Measurements from ENCODE around the gene ARID1B. TPM values are rescaled to one million over a fixed set of nuclear protein-coding genes. Genes with fewer than 3 reads are reported as not detected.

Gene ARID1B
- total and polyA plus RNA-seq, 2 donors (not counting 1 experiment from before 2014, with no cell fraction given) = 47.2 to 280 TPM

DNA sequence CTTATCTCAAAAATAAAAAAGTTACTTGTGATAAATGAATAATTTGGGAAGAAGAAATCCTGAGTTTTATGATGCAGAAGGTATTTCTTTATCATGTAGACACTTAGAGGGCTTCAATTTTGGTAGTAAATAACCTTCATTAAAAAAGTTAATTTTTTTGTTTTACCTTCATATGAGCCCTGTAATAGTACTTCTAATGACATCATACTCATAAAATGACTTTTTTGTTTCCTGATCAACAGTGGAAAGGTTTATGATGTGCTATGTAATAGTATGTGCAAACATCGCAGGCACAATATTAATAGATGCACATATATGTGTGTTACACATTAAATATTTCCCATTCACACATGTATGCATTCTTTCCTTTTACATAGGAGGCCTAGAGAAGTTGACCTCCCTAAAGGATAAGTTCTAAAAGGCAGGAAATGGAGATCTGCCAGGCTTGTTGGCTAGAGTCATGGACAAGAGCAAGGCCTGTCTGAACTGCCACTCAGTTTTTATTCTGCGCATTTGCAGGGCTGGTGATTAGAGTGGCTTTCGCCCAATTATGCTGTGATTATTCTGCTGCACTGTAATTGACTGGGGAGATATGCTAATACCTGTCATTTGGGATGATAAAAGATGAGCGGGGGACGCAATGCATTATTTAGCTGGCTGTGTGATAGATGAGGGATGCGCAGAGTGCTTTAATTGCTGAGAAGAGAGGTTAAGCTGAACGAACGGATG, 273.5 kb downstream of the ARID1B start:
- Histone ChIP-seq H4K20me1 (ENCODE audit: control insufficient read depth, insufficient read depth, low read length, poor library complexity, severe bottlenecking) (peaks cover 23% of the 10 kb centered on the region), H3K9ac (ENCODE audit: low read length) (no peak overlapping the region), H3K27me3 (replicated peaks in 1 of 4; ENCODE audit: control extremely low read depth in 1 of 4, control insufficient read depth in 3 of 4, insufficient read depth in 4 of 4, low read length in 3 of 4) (no peaks in the 10 kb centered on the region), H3K4me3 (ENCODE audit: control extremely low read depth in 1 of 5, extremely low read depth in 1 of 5, insufficient read depth in 1 of 5, low read depth in 2 of 5, low read length in 4 of 5) (no peak overlapping the region), H3K27ac (ENCODE audit: low read length in 2 of 2) (peak overlapping the region in 1 of 2 donors; percentile 35), H3K4me2 (replicated peaks; ENCODE audit: low read depth, low read length, poor library complexity, severe bottlenecking) (no peak overlapping the region), H3K4me1 (ENCODE audit: control insufficient read depth in 2 of 2, insufficient read depth in 2 of 2, low read length in 2 of 2) (peaks cover 17 to 24% of the 10 kb centered on the region in 2 donors), H3K36me3 (replicated peaks in 1 of 2; ENCODE audit: control extremely low read depth in 1 of 2, control insufficient read depth in 1 of 2, extremely low read depth in 1 of 2, insufficient read depth in 2 of 2, low read length in 1 of 2) (peaks cover 3 to 4% of the 10 kb centered on the region in 2 experiments), H2AFZ (ENCODE audit: insufficient read depth, low read depth, low read length, poor library complexity, severe bottlenecking) (no peak overlapping the region), H3K79me2 (ENCODE audit: control insufficient read depth, insufficient read depth, low read length) (peaks cover 61% of the 10 kb centered on the region), H3K9me3 (ENCODE audit: control extremely low read depth in 1 of 3, control insufficient read depth in 2 of 3, insufficient read depth in 1 of 3, low read length in 2 of 3) (peaks cover 0 to 3% (median 2%) of the 10 kb centered on the region in 3 donors)
- DNase-seq (no peak), ATAC-seq (ENCODE audit: low read depth) (no peak)
- TF ChIP-seq, protein P1, sequence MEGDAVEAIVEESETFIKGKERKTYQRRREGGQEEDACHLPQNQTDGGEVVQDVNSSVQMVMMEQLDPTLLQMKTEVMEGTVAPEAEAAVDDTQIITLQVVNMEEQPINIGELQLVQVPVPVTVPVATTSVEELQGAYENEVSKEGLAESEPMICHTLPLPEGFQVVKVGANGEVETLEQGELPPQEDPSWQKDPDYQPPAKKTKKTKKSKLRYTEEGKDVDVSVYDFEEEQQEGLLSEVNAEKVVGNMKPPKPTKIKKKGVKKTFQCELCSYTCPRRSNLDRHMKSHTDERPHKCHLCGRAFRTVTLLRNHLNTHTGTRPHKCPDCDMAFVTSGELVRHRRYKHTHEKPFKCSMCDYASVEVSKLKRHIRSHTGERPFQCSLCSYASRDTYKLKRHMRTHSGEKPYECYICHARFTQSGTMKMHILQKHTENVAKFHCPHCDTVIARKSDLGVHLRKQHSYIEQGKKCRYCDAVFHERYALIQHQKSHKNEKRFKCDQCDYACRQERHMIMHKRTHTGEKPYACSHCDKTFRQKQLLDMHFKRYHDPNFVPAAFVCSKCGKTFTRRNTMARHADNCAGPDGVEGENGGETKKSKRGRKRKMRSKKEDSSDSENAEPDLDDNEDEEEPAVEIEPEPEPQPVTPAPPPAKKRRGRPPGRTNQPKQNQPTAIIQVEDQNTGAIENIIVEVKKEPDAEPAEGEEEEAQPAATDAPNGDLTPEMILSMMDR (IDR thresholded peaks at IDR 0.05) = no peak
- TF ChIP-seq EZH2 (IDR thresholded peaks at IDR 0.05; ENCODE audit: borderline replicate concordance, insufficient read depth, low read depth, low read length, poor library complexity, severe bottlenecking) = no peak
- H3K27me3 Mint-ChIP-seq = no peaks in the 10 kb centered on the region
- H3K4me1 Mint-ChIP-seq = peaks cover 47% of the 10 kb centered on the region
- POLR2A ChIA-PET = no interaction called here
- intact Hi-C loops (cut with micrococcal nuclease) = no loop called here
- WGBS (ENCODE audit: insufficient coverage) = 94% methylated on average over 5 of the region's 8 CpGs
- H3K27ac Mint-ChIP-seq = no peak overlapping the region
- CTCF ChIA-PET = no interaction called here
- H3K4me3 Mint-ChIP-seq = no peak overlapping the region
- no peaks in the 10 kb centered on the region for H3K9me3 Mint-ChIP-seq (ENCODE audit: insufficient read depth)

DNA sequence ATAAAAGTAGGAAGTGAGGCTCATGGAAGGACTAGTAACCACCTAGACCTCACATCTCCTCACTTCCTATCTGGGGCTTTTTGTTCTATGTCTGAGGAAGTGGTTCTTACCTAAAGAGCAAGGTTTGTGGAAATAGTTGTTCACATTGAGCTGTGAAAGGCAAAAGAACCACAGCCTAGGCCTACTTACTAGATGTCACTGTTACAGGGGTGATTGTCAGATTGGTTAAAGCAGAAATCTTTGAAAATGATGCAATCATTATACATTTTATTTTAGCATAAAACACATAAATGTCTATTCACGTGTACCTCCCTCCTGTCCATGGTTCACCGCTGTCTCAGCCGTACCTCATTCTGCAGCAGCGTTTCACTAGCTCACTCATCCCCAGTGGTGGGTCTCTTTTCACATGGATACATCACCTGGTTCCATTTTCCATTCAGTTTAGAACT, 277.4 kb downstream of the ARID1B start:
- Histone ChIP-seq H3K4me3 (ENCODE audit: control extremely low read depth in 1 of 5, extremely low read depth in 1 of 5, insufficient read depth in 1 of 5, low read depth in 2 of 5, low read length in 4 of 5) (no peak overlapping the region), H3K27ac (ENCODE audit: low read length in 2 of 2) (peak overlapping the region; percentile 42 to 81)
- POLR2A ChIA-PET = interaction anchor here (1.0 kb wide), 1 partner anchor 10 kb away, joined by 3 read pairs; no protein-coding TSS in a partner anchor

More for the DNA sequence above, 277.4 kb downstream of the ARID1B start:
- H3K27me3 Mint-ChIP-seq = no peaks in the 10 kb centered on the region
- DNase-seq = peak; percentile 76
- CTCF ChIA-PET = interaction anchor here (1.4 to 4.5 kb wide), 5 partner anchors 9 to 33 kb away, joined by 3 to 12 read pairs (median 7); no protein-coding TSS in a partner anchor
- H3K4me3 Mint-ChIP-seq = peak overlapping the region; percentile 27
- Histone ChIP-seq H3K36me3 (replicated peaks in 1 of 2; ENCODE audit: control extremely low read depth in 1 of 2, control insufficient read depth in 1 of 2, extremely low read depth in 1 of 2, insufficient read depth in 2 of 2, low read length in 1 of 2) (peaks cover 0 to 9% of the 10 kb centered on the region in 2 experiments), H3K27me3 (replicated peaks in 1 of 4; ENCODE audit: control extremely low read depth in 1 of 4, control insufficient read depth in 3 of 4, insufficient read depth in 4 of 4, low read length in 3 of 4) (no peaks in the 10 kb centered on the region), H3K4me2 (replicated peaks; ENCODE audit: low read depth, low read length, poor library complexity, severe bottlenecking) (peak overlapping the region; percentile 38), H2AFZ (ENCODE audit: insufficient read depth, low read depth, low read length, poor library complexity, severe bottlenecking) (no peak overlapping the region), H3K9ac (ENCODE audit: low read length) (no peak overlapping the region), H3K4me1 (ENCODE audit: control insufficient read depth in 2 of 2, insufficient read depth in 2 of 2, low read length in 2 of 2) (peaks cover 17 to 24% of the 10 kb centered on the region in 2 donors), H4K20me1 (ENCODE audit: control insufficient read depth, insufficient read depth, low read length, poor library complexity, severe bottlenecking) (peaks cover 14% of the 10 kb centered on the region), H3K79me2 (ENCODE audit: control insufficient read depth, insufficient read depth, low read length) (peaks cover 59% of the 10 kb centered on the region), H3K9me3 (ENCODE audit: control extremely low read depth in 1 of 3, control insufficient read depth in 2 of 3, insufficient read depth in 1 of 3, low read length in 2 of 3) (peaks cover 0 to 10% (median 9%) of the 10 kb centered on the region in 3 donors)
- H3K4me1 Mint-ChIP-seq = peaks cover 53% of the 10 kb centered on the region
- intact Hi-C loops (cut with micrococcal nuclease) = loop anchor here (2.0 kb wide), 1 partner anchor 22 kb away; no protein-coding TSS in a partner anchor
- peak overlapping the region; percentile 73 for H3K27ac Mint-ChIP-seq
- WGBS (ENCODE audit: insufficient coverage) = 76% methylated on average over 4 of the region's 4 CpGs
- H3K9me3 Mint-ChIP-seq (ENCODE audit: insufficient read depth) = peaks cover 2% of the 10 kb centered on the region
- ATAC-seq (ENCODE audit: low read depth) = peak; percentile 90
- TF ChIP-seq EZH2 (IDR thresholded peaks at IDR 0.05; ENCODE audit: borderline replicate concordance, insufficient read depth, low read depth, low read length, poor library complexity, severe bottlenecking) = no peak
- TF ChIP-seq, protein P1 (IDR thresholded peaks at IDR 0.05) = no peak
